Renal pelvis (tissue), 4 donors: ENCODE data around the gene ANKRD6. TPM values are rescaled to one million over a fixed set of nuclear protein-coding genes. Genes with fewer than 3 reads are reported as not detected.

Source experiments
- DNase-seq: peaks from one replicate; pipeline ENCODE4 v3.0.0-alpha.2; 2013
- polyA plus RNA-seq, 3 donors: library from polyadenylated mRNA; unstranded; fragments of 120-200 nt; gene quantifications; one replicate each; pipeline ENCODE4 v1.2.1, GENCODE V29; 2013; ENCODE audit not compliant: insufficient read length in 3 of 3

Gene ANKRD6
- polyA plus RNA-seq, 3 donors: 24.4 to 38.0 (median 35.9) TPM

GRCh38 chr6:89506716-89507617 lies 74.0 kb downstream of the ANKRD6 start:
- DNase-seq: no peak

- DNase-seq: no peak
These were observed 76.0 kb downstream of the ANKRD6 start for GRCh38 chr6:89508755-89509563.

GRCh38 chr6:89509777-89510281 lies 76.9 kb downstream of the ANKRD6 start:
- no peak for DNase-seq

- no peak for DNase-seq
These were observed 77.4 kb downstream of the ANKRD6 start for GRCh38 chr6:89510393-89510792.

GRCh38 chr6:89518352-89519055 lies 85.6 kb downstream of the ANKRD6 start:
- DNase-seq: no peak

GRCh38 chr6:89520736-89521135 lies 87.8 kb downstream of the ANKRD6 start:
- DNase-seq: no peak

GRCh38 chr6:89522778-89523177 lies 89.8 kb downstream of the ANKRD6 start:
- DNase-seq: no peak

- no peak for DNase-seq
These were observed 93.0 kb downstream of the ANKRD6 start for GRCh38 chr6:89525786-89526562.

GRCh38 chr6:89526563-89526869 lies 93.6 kb downstream of the ANKRD6 start:
- DNase-seq: no peak

- DNase-seq: no peak
These were observed 94.7 kb downstream of the ANKRD6 start for GRCh38 chr6:89527634-89528033.

GRCh38 chr6:89528866-89529265 lies 95.9 kb downstream of the ANKRD6 start:
- no peak for DNase-seq

- DNase-seq: no peak
These were observed 98.0 kb downstream of the ANKRD6 start for GRCh38 chr6:89530982-89531381.

GRCh38 chr6:89536231-89536630 lies 103.3 kb downstream of the ANKRD6 start:
- DNase-seq: no peak

GRCh38 chr6:89539779-89540178 lies 106.8 kb downstream of the ANKRD6 start:
- no peak for DNase-seq

- no peak for DNase-seq
These were observed 109.3 kb downstream of the ANKRD6 start for GRCh38 chr6:89542081-89542857.

GRCh38 chr6:89542866-89543265 lies 109.9 kb downstream of the ANKRD6 start:
- DNase-seq: no peak

GRCh38 chr6:89547281-89547680 lies 114.3 kb downstream of the ANKRD6 start:
- DNase-seq: no peak

- no peak for DNase-seq
These were observed 120.5 kb downstream of the ANKRD6 start for GRCh38 chr6:89553431-89553830.

GRCh38 chr6:89554106-89554505 lies 121.2 kb downstream of the ANKRD6 start:
- no peak for DNase-seq

- DNase-seq: no peak
These were observed 122.1 kb downstream of the ANKRD6 start for GRCh38 chr6:89555031-89555430.

- DNase-seq: no peak
These were observed 122.9 kb downstream of the ANKRD6 start for GRCh38 chr6:89555806-89556205.
